H1 (cell line): Measurements from ENCODE around the gene PHF3. TPM values are rescaled to one million over a fixed set of nuclear protein-coding genes. Genes with fewer than 3 reads are reported as not detected.

Experiments used
- ATF3 ChIP-seq: IDR thresholded peaks from 2 replicates; pipeline ENCODE4 v1.6.1; 2011; ENCODE audit warnings: low read depth, mild to moderate bottlenecking, low read length; ENCODE audit not compliant: insufficient read depth
- KDM4A ChIP-seq: IDR thresholded peaks from one replicate; pipeline ENCODE4 v1.7.1; 2012; ENCODE audit warnings: low read depth, mild to moderate bottlenecking, moderate library complexity, low read length, inconsistent platforms; ENCODE audit not compliant: severe bottlenecking
- POLR2A ChIP-seq, 2 experiments: IDR thresholded peaks; 1 replicate in 1 of 2; 2 replicates in 1 of 2; pipeline ENCODE4 v1.6.1; 2011; ENCODE audit warnings: low read depth in 2 of 2, low read length in 2 of 2, mild to moderate bottlenecking in 2 of 2; ENCODE audit errors: control extremely low read depth in 1 of 2
- SP4 ChIP-seq: IDR thresholded peaks from 2 replicates; pipeline ENCODE4 v1.6.1; 2012; ENCODE audit warnings: low read length, inconsistent platforms
- TEAD4 ChIP-seq: IDR thresholded peaks from 2 replicates; pipeline ENCODE4 v1.6.1; 2012; ENCODE audit warnings: low read depth, low read length, inconsistent platforms, mixed read lengths
- polyA plus RNA-seq, 7 experiments: library from polyadenylated mRNA; depleted of rRNA in 3 of 7; stranded (reverse) in 5 of 7; unstranded in 2 of 7; fragments of >200 nt in 5 of 7; fragments of 200-250 nt in 2 of 7; gene quantifications; 1 replicate in 5 of 7; 2 replicates in 1 of 7; 4 replicates in 1 of 7; pipeline versions ENCODE4 v1.2.1 to v1.2.3, GENCODE V29; 2011 to 2013; ENCODE audit warnings: missing spikeins in 2 of 7, mixed read lengths in 2 of 7
- total RNA-seq: library from RNA; stranded (reverse); fragmentation: NEBNext Ultra II Directional; extraction: Animal tissue kit (Norgen Biotek cat#: 25700); gene quantifications from 2 replicates; pipeline ENCODE4 v1.2.1, GENCODE V29; 2021
- TF ChIP-seq, protein P1 (sequence below): IDR thresholded peaks from 2 replicates; pipeline ENCODE4 v1.6.1; 2012; ENCODE audit warnings: inconsistent platforms

The PHF3 gene
- total and polyA plus RNA-seq, 2 of the 8 experiments (the other 6 are each of a cell fraction or from before 2014, with no cell fraction given): 10.1 to 69.3 TPM

- TF ChIP-seq TEAD4 (no peak), SP4 (no peak), ATF3 (no peak), KDM4A (no peak), POLR2A (IDR thresholded peaks at IDR 0.05; ENCODE audit: control extremely low read depth in 1 of 2, low read depth in 2 of 2, low read length in 2 of 2) (no peak)
- TF ChIP-seq, protein P1, sequence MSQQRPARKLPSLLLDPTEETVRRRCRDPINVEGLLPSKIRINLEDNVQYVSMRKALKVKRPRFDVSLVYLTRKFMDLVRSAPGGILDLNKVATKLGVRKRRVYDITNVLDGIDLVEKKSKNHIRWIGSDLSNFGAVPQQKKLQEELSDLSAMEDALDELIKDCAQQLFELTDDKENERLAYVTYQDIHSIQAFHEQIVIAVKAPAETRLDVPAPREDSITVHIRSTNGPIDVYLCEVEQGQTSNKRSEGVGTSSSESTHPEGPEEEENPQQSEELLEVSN: no peak
Measured at GRCh38 chr6:63739094-63739687, 103.6 kb downstream of the PHF3 start (continued).
